ENCODE results near the gene MCTP2.

MCTP2 gene

GRCh38 chr15:94286583-94286982 lies 55.2 kb downstream of the MCTP2 start:
- no peak for TF ChIP-seq ZNF416 (tag by site-specific recombination; IDR thresholded peaks at IDR 0.05)
- Histone ChIP-seq H3K27ac (ENCODE audit: extremely low read depth, low read depth, low read length) (no peak overlapping the region), H3K36me3 (ENCODE audit: control insufficient read depth in 2 of 2, insufficient read depth in 1 of 2, low read length in 2 of 2) (no peaks in the 10 kb centered on the region), H3K4me3 (ENCODE audit: low read depth, low read length) (no peak overlapping the region), H3K4me1 (ENCODE audit: control insufficient read depth, insufficient read depth, low read length) (peaks cover 32% of the 10 kb centered on the region), H3K9me3 (ENCODE audit: control insufficient read depth, insufficient read depth, low read depth, low read length) (no peaks in the 10 kb centered on the region; the same call in 1 of the 2 replicates)
- ChIA-PET CTCF (interaction anchor here (0.6 to 1.0 kb wide), 3 partner anchors 17 to 166 kb away, joined by 3 to 4 read pairs (median 4); no protein-coding TSS in a partner anchor), POLR2A (no interaction called here)

- H3K4me3 ChIP-seq (ENCODE audit: low read depth, low read length): no peak overlapping the region
- H3K27ac ChIP-seq (ENCODE audit: extremely low read depth, low read depth, low read length): no peak overlapping the region
- CTCF ChIA-PET: interaction anchor here (1.3 to 1.4 kb wide), 2 partner anchors 123 to 124 kb away, joined by 4 read pairs; no protein-coding TSS in a partner anchor
- H3K4me1 ChIP-seq (ENCODE audit: control insufficient read depth, insufficient read depth, low read length): peaks cover 22% of the 10 kb centered on the region
- no peaks in the 10 kb centered on the region; the same call in 1 of the 2 replicates for H3K9me3 ChIP-seq (ENCODE audit: control insufficient read depth, insufficient read depth, low read depth, low read length)
- TF ChIP-seq ZNF792 (tag by site-specific recombination; IDR thresholded peaks at IDR 0.05): no peak
- TF ChIP-seq ZNF645 (tag by site-specific recombination; IDR thresholded peaks at IDR 0.05): no peak
- TF ChIP-seq KLF10 (tag by site-specific recombination; IDR thresholded peaks at IDR 0.05): no peak
- TF ChIP-seq ZNF692 (tag by site-specific recombination; IDR thresholded peaks at IDR 0.05): no peak
- TF ChIP-seq ZBTB1 (tag by site-specific recombination; IDR thresholded peaks at IDR 0.05): no peak
- TF ChIP-seq ZBTB7A (tag by site-specific recombination; IDR thresholded peaks at IDR 0.05; ENCODE audit: low read depth): no peak
- no peak for TF ChIP-seq ZNF140 (tag by site-specific recombination; IDR thresholded peaks at IDR 0.05)
- TF ChIP-seq PBX3 (CRISPR knock-in tag; IDR thresholded peaks at IDR 0.05): no peak
- TF ChIP-seq ZNF626 (tag by site-specific recombination; IDR thresholded peaks at IDR 0.05): no peak
- TF ChIP-seq HIC1 (tag by site-specific recombination; IDR thresholded peaks at IDR 0.05): no peak
- no peak for TF ChIP-seq ZNF311 (tag by site-specific recombination; IDR thresholded peaks at IDR 0.05; ENCODE audit: borderline replicate concordance)
- no peak for TF ChIP-seq ZSCAN23 (tag by site-specific recombination; IDR thresholded peaks at IDR 0.05)
- no peak for TF ChIP-seq ZNF175 (tag by site-specific recombination; IDR thresholded peaks at IDR 0.05)
- no peak for TF ChIP-seq ZFP41 (tag by site-specific recombination; IDR thresholded peaks at IDR 0.05; ENCODE audit: borderline replicate concordance)
- H3K36me3 ChIP-seq (ENCODE audit: control insufficient read depth in 2 of 2, insufficient read depth in 1 of 2, low read length in 2 of 2): no peaks in the 10 kb centered on the region
- POLR2A ChIA-PET: no interaction called here
Observed at GRCh38 chr15:94287794-94288246, 56.5 kb downstream of the MCTP2 start.

- H3K4me1 ChIP-seq (ENCODE audit: control insufficient read depth, insufficient read depth, low read length): peaks cover 12% of the 10 kb centered on the region; the same call in 1 of the 2 replicates
Observed at GRCh38 chr15:94290730-94291129, 59.4 kb downstream of the MCTP2 start.

More at GRCh38 chr15:94290730-94291129, 59.4 kb downstream of the MCTP2 start:
- Histone ChIP-seq H3K4me3 (ENCODE audit: low read depth, low read length) (no peak overlapping the region), H3K36me3 (ENCODE audit: control insufficient read depth in 2 of 2, insufficient read depth in 1 of 2, low read length in 2 of 2) (no peaks in the 10 kb centered on the region), H3K27ac (ENCODE audit: extremely low read depth, low read depth, low read length) (no peak overlapping the region), H3K9me3 (ENCODE audit: control insufficient read depth, insufficient read depth, low read depth, low read length) (no peaks in the 10 kb centered on the region; the same call in 1 of the 2 replicates)
- ChIA-PET POLR2A (no interaction called here), CTCF (interaction anchor here (0.7 kb wide), 1 partner anchor 852 kb away, joined by 3 read pairs; no protein-coding TSS in a partner anchor)
- TF ChIP-seq ZNF707 (tag by site-specific recombination; IDR thresholded peaks at IDR 0.05) (no peak), ZBTB8A (tag by site-specific recombination; IDR thresholded peaks at IDR 0.05) (no peak), INSM2 (tag by site-specific recombination; IDR thresholded peaks at IDR 0.05) (no peak), SCRT1 (tag by site-specific recombination; IDR thresholded peaks at IDR 0.05; ENCODE audit: borderline replicate concordance) (no peak), ZNF391 (tag by site-specific recombination; IDR thresholded peaks at IDR 0.05; ENCODE audit: borderline replicate concordance, low read depth) (no peak), ZBTB26 (tag by site-specific recombination; optimal IDR thresholded peaks at IDR 0.05) (no peak), GFI1B (tag by site-specific recombination; IDR thresholded peaks at IDR 0.05) (no peak), ZNF560 (tag by site-specific recombination; IDR thresholded peaks at IDR 0.05; ENCODE audit: borderline replicate concordance) (no peak)
